Nephron (organoid): Measurements from ENCODE around the gene R3HCC1L.

Source experiments
- H3K27ac Mint-ChIP-seq, 3 experiments: 2 replicates each; pipeline ENCODE4 v1.8.0; 2020; ENCODE audit warnings: mixed read lengths in 3 of 3, mild to moderate bottlenecking in 2 of 3, moderate library complexity in 1 of 3
- H3K27me3 Mint-ChIP-seq: 2 replicates; pipeline ENCODE4 v1.8.0; 2021; ENCODE audit warnings: low read depth, mild to moderate bottlenecking, moderate library complexity, mixed read lengths
- H3K36me3 Mint-ChIP-seq: 2 replicates; pipeline ENCODE4 v1.8.0; 2020; ENCODE audit warnings: low read depth, mixed read lengths
- H3K4me1 Mint-ChIP-seq: 2 replicates; pipeline ENCODE4 v1.8.0; 2020; ENCODE audit warnings: mixed read lengths
- H3K4me3 Mint-ChIP-seq, 3 experiments: 2 replicates each; pipeline ENCODE4 v1.8.0; 2020; ENCODE audit warnings: mild to moderate bottlenecking in 3 of 3, mixed read lengths in 3 of 3, moderate library complexity in 2 of 3
- H3K9me3 Mint-ChIP-seq: 2 replicates; pipeline ENCODE4 v1.8.0; 2020; ENCODE audit warnings: mixed read lengths
- TF ChIP-seq, protein P1 (sequence below), 3 experiments: fragments of 200-600 bp; sonication (generic); IDR thresholded peaks; one replicate each; pipeline ENCODE4 v1.5.0; 2021; ENCODE audit warnings: antibody characterized with exemption in 3 of 3; ENCODE audit not compliant: unreplicated experiment in 3 of 3

The R3HCC1L gene

DNA sequence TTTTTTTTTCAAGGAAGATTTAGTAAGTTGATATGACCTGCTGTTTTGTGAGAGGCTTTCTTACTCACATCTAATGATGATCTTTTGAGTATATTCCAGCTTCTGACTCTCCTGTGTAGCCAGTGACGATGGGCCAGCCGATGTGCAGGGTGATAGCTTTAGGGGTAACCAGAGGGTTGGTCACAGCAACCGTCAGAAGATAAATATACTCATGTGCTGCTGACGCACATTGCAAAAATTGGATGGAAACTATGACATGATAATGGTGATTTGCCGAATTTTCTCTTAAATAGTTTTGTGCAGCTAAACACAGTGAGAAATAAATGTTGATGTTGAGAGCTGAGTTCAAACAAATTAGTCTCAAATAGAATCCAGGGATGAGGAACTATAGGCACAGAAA, 29.5 kb downstream of the R3HCC1L start:
- Mint-ChIP-seq H3K4me3 (no peak overlapping the region), H3K4me1 (peaks cover 13% of the 10 kb centered on the region)
- TF ChIP-seq, protein P1, sequence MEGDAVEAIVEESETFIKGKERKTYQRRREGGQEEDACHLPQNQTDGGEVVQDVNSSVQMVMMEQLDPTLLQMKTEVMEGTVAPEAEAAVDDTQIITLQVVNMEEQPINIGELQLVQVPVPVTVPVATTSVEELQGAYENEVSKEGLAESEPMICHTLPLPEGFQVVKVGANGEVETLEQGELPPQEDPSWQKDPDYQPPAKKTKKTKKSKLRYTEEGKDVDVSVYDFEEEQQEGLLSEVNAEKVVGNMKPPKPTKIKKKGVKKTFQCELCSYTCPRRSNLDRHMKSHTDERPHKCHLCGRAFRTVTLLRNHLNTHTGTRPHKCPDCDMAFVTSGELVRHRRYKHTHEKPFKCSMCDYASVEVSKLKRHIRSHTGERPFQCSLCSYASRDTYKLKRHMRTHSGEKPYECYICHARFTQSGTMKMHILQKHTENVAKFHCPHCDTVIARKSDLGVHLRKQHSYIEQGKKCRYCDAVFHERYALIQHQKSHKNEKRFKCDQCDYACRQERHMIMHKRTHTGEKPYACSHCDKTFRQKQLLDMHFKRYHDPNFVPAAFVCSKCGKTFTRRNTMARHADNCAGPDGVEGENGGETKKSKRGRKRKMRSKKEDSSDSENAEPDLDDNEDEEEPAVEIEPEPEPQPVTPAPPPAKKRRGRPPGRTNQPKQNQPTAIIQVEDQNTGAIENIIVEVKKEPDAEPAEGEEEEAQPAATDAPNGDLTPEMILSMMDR (IDR thresholded peaks at IDR 0.05; ENCODE audit: unreplicated experiment in 3 of 3) = no peak

GRCh38 chr10:98167191-98167590, 32.7 kb downstream of the R3HCC1L start:
- Mint-ChIP-seq H3K4me3 (no peak overlapping the region), H3K9me3 (no peaks in the 10 kb centered on the region), H3K4me1 (peaks cover 26% of the 10 kb centered on the region), H3K36me3 (peaks cover 24% of the 10 kb centered on the region), H3K27me3 (no peaks in the 10 kb centered on the region), H3K27ac (peak overlapping the region in 1 of 3 experiments; percentile 22)
- TF ChIP-seq, protein P1 (IDR thresholded peaks at IDR 0.05; ENCODE audit: unreplicated experiment in 3 of 3) = no peak

More for the DNA sequence above, 29.5 kb downstream of the R3HCC1L start:
- H3K9me3 Mint-ChIP-seq = no peaks in the 10 kb centered on the region
- H3K27ac Mint-ChIP-seq = no peak overlapping the region
- H3K36me3 Mint-ChIP-seq = peaks cover 24% of the 10 kb centered on the region
- H3K27me3 Mint-ChIP-seq = no peaks in the 10 kb centered on the region

- Mint-ChIP-seq H3K36me3 (peaks cover 24% of the 10 kb centered on the region), H3K27me3 (no peaks in the 10 kb centered on the region), H3K4me3 (peak overlapping the region in 1 of 3 experiments; percentile 17), H3K9me3 (no peaks in the 10 kb centered on the region), H3K4me1 (peaks cover 29% of the 10 kb centered on the region), H3K27ac (peak overlapping the region; percentile 4 to 83 (median 18))
- TF ChIP-seq, protein P1 (IDR thresholded peaks at IDR 0.05; ENCODE audit: unreplicated experiment in 3 of 3) = no peak
Measured at GRCh38 chr10:98168147-98168546, 33.7 kb downstream of the R3HCC1L start.

DNA sequence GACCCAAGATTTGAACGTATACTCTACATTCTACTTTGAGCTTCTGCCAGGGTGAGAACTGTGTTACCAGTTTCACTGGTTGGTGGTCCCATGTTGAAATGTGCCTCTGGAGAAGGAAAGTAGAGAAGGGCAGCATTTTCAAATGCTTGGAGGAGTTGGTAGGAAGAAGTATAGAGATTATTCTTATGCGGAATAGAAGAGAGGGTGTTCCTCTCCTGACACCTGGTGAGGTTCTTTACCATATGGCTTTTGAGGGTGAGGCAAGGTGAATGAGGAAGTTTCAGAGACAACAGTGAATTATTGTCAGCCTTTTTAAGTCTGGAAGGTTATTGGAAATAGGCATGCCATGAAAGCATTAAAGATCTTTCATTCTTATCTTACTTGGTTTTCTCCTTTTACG, 34.3 kb downstream of the R3HCC1L start:
- Mint-ChIP-seq H3K4me3 (no peak overlapping the region), H3K4me1 (peaks cover 29% of the 10 kb centered on the region), H3K36me3 (peaks cover 25% of the 10 kb centered on the region), H3K9me3 (no peaks in the 10 kb centered on the region), H3K27ac (peak overlapping the region in 2 of 3 experiments; percentile 4 to 83), H3K27me3 (no peaks in the 10 kb centered on the region)
- TF ChIP-seq, protein P1 (IDR thresholded peaks at IDR 0.05; ENCODE audit: unreplicated experiment in 3 of 3) = no peak

- Mint-ChIP-seq H3K27ac (peak overlapping the region in 1 of 3 experiments; percentile 83), H3K4me1 (peaks cover 29% of the 10 kb centered on the region), H3K27me3 (no peaks in the 10 kb centered on the region), H3K36me3 (peaks cover 27% of the 10 kb centered on the region), H3K4me3 (no peak overlapping the region), H3K9me3 (no peaks in the 10 kb centered on the region)
- TF ChIP-seq, protein P1 (IDR thresholded peaks at IDR 0.05; ENCODE audit: unreplicated experiment in 3 of 3) = no peak
Measured at GRCh38 chr10:98169379-98169778, 34.9 kb downstream of the R3HCC1L start.
